Peyer's patch (tissue), 4 donors: ENCODE data around the gene PREP. TPM values are rescaled to one million over a fixed set of nuclear protein-coding genes. Genes with fewer than 3 reads are reported as not detected.

ENCODE experiments used
- DNase-seq, 3 donors: peaks; one replicate each; pipeline ENCODE4 v3.0.0-alpha.2; 2017 to 2019
- H3K27ac ChIP-seq, 4 donors: fragments of 200-600 bp; sonication (generic); one replicate each; pipeline ENCODE4 v1.5.1; 2016 to 2019
- H3K27me3 ChIP-seq, 2 donors: fragments of 200-600 bp; sonication (generic); one replicate each; pipeline ENCODE4 v1.5.1; 2019
- H3K36me3 ChIP-seq, 3 donors: fragments of 200-600 bp; sonication (generic); one replicate each; pipeline ENCODE4 v1.5.1; 2016 to 2019
- H3K4me1 ChIP-seq, 4 donors: fragments of 200-600 bp; sonication (generic); one replicate each; pipeline ENCODE4 v1.5.1; 2016 to 2019
- H3K4me3 ChIP-seq, 4 donors: fragments of 200-600 bp; sonication (generic); 1 replicate in 3 of 4; 2 replicates in 1 of 4; pipeline ENCODE4 v1.5.1; 2016 to 2019; ENCODE audit warnings: mild to moderate bottlenecking in 1 of 4
- H3K9me3 ChIP-seq, 4 donors: fragments of 200-600 bp; sonication (generic); one replicate each; pipeline ENCODE4 v1.5.1; 2016 to 2019; ENCODE audit warnings: mild to moderate bottlenecking in 1 of 4
- POLR2A ChIP-seq, 2 donors: fragments of 450-650 bp; IDR thresholded peaks; one replicate each; pipeline ENCODE4 v1.5.1; 2017; ENCODE audit warnings: antibody characterized with exemption in 2 of 2, mild to moderate bottlenecking in 2 of 2, moderate library complexity in 2 of 2
- total RNA-seq, 4 donors: library from RNA; depleted of rRNA; stranded (reverse); fragments of >200 nt; gene quantifications; one replicate each; pipeline ENCODE4 v1.1.0, GENCODE V29; 2016
- TF ChIP-seq, protein P1 (sequence below), 6 experiments: fragments of 450-650 bp in 4 of 6; fragments of 200-600 bp in 2 of 6; sonication (generic) in 1 of 6; IDR thresholded peaks; one replicate each; pipeline ENCODE4 v1.5.1; 2017 to 2019; ENCODE audit warnings: antibody characterized with exemption in 6 of 6, mild to moderate bottlenecking in 3 of 6, moderate library complexity in 1 of 6

PREP gene
- total RNA-seq, 4 donors from 2014 or later = 47.0 to 69.6 (median 54.8) TPM

DNA sequence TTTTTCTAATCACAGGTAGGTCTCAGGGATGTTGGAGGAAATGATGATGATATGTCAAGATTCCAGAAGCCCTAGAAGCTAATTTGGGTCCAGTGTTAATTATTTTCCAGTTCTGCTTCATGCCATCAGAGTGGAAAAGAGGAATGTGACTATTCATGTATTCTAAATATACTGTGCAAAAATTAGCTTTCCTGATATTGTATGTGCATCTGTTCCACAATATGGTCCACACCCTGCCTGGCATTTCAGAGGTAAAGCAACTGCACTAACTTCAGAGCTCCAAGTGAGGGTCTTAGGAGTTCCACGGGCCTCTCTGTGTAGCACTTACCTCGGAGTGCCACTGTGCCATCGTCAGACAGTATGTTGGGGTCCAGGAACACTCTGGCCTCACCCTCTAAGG, 27.1 kb downstream of the PREP start:
- peaks cover 0 to 25% (median 0%) of the 10 kb centered on the region in 3 donors for H3K36me3 ChIP-seq
- no peak for TF ChIP-seq POLR2A (IDR thresholded peaks at IDR 0.05)
- TF ChIP-seq, protein P1, sequence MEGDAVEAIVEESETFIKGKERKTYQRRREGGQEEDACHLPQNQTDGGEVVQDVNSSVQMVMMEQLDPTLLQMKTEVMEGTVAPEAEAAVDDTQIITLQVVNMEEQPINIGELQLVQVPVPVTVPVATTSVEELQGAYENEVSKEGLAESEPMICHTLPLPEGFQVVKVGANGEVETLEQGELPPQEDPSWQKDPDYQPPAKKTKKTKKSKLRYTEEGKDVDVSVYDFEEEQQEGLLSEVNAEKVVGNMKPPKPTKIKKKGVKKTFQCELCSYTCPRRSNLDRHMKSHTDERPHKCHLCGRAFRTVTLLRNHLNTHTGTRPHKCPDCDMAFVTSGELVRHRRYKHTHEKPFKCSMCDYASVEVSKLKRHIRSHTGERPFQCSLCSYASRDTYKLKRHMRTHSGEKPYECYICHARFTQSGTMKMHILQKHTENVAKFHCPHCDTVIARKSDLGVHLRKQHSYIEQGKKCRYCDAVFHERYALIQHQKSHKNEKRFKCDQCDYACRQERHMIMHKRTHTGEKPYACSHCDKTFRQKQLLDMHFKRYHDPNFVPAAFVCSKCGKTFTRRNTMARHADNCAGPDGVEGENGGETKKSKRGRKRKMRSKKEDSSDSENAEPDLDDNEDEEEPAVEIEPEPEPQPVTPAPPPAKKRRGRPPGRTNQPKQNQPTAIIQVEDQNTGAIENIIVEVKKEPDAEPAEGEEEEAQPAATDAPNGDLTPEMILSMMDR (IDR thresholded peaks at IDR 0.05) = no peak
- DNase-seq = no peak
- no peak overlapping the region for H3K27ac ChIP-seq
- no peaks in the 10 kb centered on the region for H3K9me3 ChIP-seq
- H3K27me3 ChIP-seq = no peaks in the 10 kb centered on the region
- peaks cover 0 to 24% (median 0%) of the 10 kb centered on the region in 4 donors for H3K4me1 ChIP-seq
- no peak overlapping the region for H3K4me3 ChIP-seq

DNA sequence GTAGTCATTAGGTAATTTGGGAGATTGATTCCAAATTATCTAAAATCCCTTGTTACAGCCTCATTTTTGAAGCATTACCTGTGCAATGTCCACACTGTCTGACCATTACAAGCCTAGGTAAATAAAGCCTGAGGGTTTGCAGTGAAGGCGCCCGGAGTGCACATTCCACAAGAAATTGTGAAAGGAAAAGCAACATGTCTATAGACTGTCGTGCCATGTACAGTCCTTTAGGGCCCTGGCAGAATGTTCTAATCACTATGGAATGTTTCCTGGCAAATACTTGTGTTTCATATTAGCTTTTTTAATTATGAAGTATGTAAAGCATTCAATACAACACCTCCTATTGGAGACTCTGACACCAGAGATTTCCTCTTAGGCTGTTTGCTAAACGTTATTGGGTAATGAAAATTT, 28.9 kb downstream of the PREP start:
- peak overlapping the region in 2 of 4 donors; percentile 60 to 74 for H3K27ac ChIP-seq
- H3K4me3 ChIP-seq = no peak overlapping the region
- H3K36me3 ChIP-seq = peaks cover 0 to 29% (median 0%) of the 10 kb centered on the region in 3 donors
- H3K9me3 ChIP-seq = no peaks in the 10 kb centered on the region
- TF ChIP-seq, protein P1 (IDR thresholded peaks at IDR 0.05) = peak in 1 of 6 experiments; percentile 10
- no peak for TF ChIP-seq POLR2A (IDR thresholded peaks at IDR 0.05)
- no peak for DNase-seq
- peaks cover 0 to 15% (median 0%) of the 10 kb centered on the region in 4 donors for H3K4me1 ChIP-seq
- no peaks in the 10 kb centered on the region for H3K27me3 ChIP-seq

DNA sequence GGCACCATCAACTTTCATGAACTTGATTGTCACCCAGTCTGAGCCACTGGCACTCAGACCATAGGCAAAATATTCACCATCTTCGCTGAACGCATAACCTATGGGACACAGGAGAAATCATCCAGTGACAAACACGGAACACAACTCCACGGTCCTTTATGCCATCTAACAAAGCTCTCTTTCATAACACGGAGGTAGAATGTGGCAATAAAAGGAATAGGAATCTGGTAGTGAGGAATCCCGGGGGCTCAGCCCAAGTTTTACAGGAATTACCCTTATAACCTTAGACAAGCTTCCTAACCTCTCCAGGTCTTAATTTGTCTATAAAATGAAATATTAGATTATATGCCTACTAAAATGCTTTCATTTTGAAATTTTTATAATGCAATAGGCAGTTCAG, 29.4 kb downstream of the PREP start:
- Histone ChIP-seq H3K27me3 (no peaks in the 10 kb centered on the region), H3K36me3 (peaks cover 0 to 34% (median 0%) of the 10 kb centered on the region in 3 donors), H3K4me3 (no peak overlapping the region), H3K4me1 (peaks cover 0 to 15% (median 0%) of the 10 kb centered on the region in 4 donors), H3K27ac (peak overlapping the region in 3 of 4 donors; percentile 60 to 74 (median 71)), H3K9me3 (no peaks in the 10 kb centered on the region)
- TF ChIP-seq POLR2A (IDR thresholded peaks at IDR 0.05) = no peak
- TF ChIP-seq, protein P1 (IDR thresholded peaks at IDR 0.05) = no peak
- no peak for DNase-seq

DNA sequence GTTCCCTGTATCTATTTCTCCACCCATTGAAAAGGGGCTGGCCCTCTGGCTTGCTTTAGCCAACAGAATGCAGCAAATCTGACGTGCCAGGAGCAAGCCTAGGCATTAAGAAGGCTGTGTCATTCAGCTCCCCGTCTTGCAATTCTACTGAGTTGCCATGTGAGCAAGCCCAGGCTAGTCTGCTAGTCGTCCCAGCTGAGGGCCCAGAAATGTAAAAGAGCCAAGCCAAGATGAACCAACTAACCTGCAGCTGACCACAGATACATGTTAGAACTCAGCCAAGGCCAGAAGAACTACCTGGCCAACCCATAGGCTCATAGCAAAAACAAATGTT, 30.1 kb downstream of the PREP start:
- H3K27ac ChIP-seq = peak overlapping the region in 3 of 4 donors; percentile 60 to 74 (median 71)
- H3K27me3 ChIP-seq = no peaks in the 10 kb centered on the region

DNA sequence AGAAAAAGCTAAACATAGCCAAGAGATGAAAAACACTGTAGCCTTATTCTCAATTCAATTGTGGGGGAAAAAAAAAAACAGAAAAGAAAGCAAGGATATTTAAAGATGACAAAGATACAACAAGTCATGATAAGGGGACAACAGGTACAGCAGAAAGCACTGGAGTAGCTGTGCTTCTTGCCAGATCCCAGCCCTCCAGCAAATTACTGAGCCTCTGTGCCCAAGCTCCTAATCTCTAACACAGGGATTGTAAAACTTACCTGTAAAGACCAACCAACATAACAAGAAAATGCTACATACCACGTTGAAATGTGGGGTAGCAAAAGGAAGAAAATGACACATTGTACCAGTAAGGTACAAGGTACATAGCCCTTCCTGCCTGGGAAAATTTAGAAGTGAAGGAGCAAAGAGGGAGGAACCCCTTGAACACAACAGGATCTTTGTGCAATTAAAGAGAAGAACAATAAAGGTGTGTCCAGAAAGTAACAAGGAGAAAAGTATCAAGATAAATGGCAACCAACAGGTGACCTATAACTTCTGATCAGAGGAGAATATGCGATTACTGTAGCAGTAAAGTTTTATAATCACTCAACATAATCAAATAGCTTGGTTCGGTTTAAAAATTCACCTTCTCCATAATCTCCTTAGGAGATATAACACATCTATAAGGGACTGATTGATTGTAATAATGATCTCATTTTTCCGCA, 30.6 kb downstream of the PREP start:
- Histone ChIP-seq H3K27ac (peak overlapping the region in 3 of 4 donors; percentile 60 to 74 (median 71)), H3K4me3 (no peak overlapping the region)
- no peak for DNase-seq

More for the DNA sequence above, 30.1 kb downstream of the PREP start:
- Histone ChIP-seq H3K9me3 (no peaks in the 10 kb centered on the region), H3K4me1 (peaks cover 0 to 15% (median 0%) of the 10 kb centered on the region in 4 donors), H3K36me3 (peaks cover 0 to 41% (median 0%) of the 10 kb centered on the region in 3 donors), H3K4me3 (no peak overlapping the region)
- DNase-seq = peak in 2 of 3 donors; percentile 64 to 81
- peak in 1 of 2 donors; percentile 66 for TF ChIP-seq POLR2A (IDR thresholded peaks at IDR 0.05)
- TF ChIP-seq, protein P1 (IDR thresholded peaks at IDR 0.05) = no peak

More for the DNA sequence above, 30.6 kb downstream of the PREP start:
- TF ChIP-seq, protein P1 (IDR thresholded peaks at IDR 0.05) = peak in 1 of 6 experiments; percentile 2
- TF ChIP-seq POLR2A (IDR thresholded peaks at IDR 0.05) = no peak
- no peaks in the 10 kb centered on the region for H3K9me3 ChIP-seq
- no peaks in the 10 kb centered on the region for H3K27me3 ChIP-seq
- H3K36me3 ChIP-seq = peaks cover 0 to 42% (median 0%) of the 10 kb centered on the region in 3 donors
- peaks cover 0 to 15% (median 0%) of the 10 kb centered on the region in 4 donors for H3K4me1 ChIP-seq
